Suprapubic skin (tissue), 3 donors: ENCODE measurements around the gene STK17A.

Experiments
- POLR2AphosphoS5 ChIP-seq, 3 donors: sonication (generic); formaldehyde crosslinking; IDR thresholded peaks; one replicate each; pipeline ENCODE4 v1.6.1; 2017; ENCODE audit warnings: antibody characterized with exemption in 3 of 3
- TF ChIP-seq, protein P1 (sequence below), 2 donors: fragments of 200-600 bp in 1 of 2; fragments of 450-650 bp in 1 of 2; sonication (generic) in 1 of 2; IDR thresholded peaks; one replicate each; pipeline ENCODE4 v1.5.1; 2016 to 2019; ENCODE audit warnings: antibody characterized with exemption in 2 of 2, mild to moderate bottlenecking in 1 of 2, moderate library complexity in 1 of 2

- TF ChIP-seq POLR2AphosphoS5 (IDR thresholded peaks at IDR 0.05) = no peak
- TF ChIP-seq, protein P1, sequence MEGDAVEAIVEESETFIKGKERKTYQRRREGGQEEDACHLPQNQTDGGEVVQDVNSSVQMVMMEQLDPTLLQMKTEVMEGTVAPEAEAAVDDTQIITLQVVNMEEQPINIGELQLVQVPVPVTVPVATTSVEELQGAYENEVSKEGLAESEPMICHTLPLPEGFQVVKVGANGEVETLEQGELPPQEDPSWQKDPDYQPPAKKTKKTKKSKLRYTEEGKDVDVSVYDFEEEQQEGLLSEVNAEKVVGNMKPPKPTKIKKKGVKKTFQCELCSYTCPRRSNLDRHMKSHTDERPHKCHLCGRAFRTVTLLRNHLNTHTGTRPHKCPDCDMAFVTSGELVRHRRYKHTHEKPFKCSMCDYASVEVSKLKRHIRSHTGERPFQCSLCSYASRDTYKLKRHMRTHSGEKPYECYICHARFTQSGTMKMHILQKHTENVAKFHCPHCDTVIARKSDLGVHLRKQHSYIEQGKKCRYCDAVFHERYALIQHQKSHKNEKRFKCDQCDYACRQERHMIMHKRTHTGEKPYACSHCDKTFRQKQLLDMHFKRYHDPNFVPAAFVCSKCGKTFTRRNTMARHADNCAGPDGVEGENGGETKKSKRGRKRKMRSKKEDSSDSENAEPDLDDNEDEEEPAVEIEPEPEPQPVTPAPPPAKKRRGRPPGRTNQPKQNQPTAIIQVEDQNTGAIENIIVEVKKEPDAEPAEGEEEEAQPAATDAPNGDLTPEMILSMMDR (IDR thresholded peaks at IDR 0.05) = no peak
Observed at GRCh38 chr7:43647339-43647672, 64.4 kb downstream of the STK17A start.
